H1 (cell line): ENCODE results near the gene GALNT18. TPM values are rescaled to one million over a fixed set of nuclear protein-coding genes. Genes with fewer than 3 reads are reported as not detected.

Experiments
- EP300 ChIP-seq, 2 experiments: IDR thresholded peaks; 1 replicate in 1 of 2; 2 replicates in 1 of 2; pipeline ENCODE4 v1.6.1; 2011 to 2012; ENCODE audit warnings: low read depth in 2 of 2, low read length in 2 of 2, mild to moderate bottlenecking in 2 of 2, borderline replicate concordance in 1 of 2, inconsistent platforms in 1 of 2, moderate library complexity in 1 of 2
- RXRA ChIP-seq: IDR thresholded peaks from 2 replicates; pipeline ENCODE4 v1.6.1; 2011; ENCODE audit warnings: low read depth, mild to moderate bottlenecking, low read length, moderate library complexity; ENCODE audit not compliant: insufficient read depth
- SAP30 ChIP-seq: fragments of 300-600 bp; sonication (generic); IDR thresholded peaks from 2 replicates; pipeline ENCODE4 v1.7.1; 2012; ENCODE audit warnings: low read length, moderate library complexity, mild to moderate bottlenecking, inconsistent platforms; ENCODE audit not compliant: insufficient read depth, insufficient replicate concordance
- SP2 ChIP-seq: IDR thresholded peaks from 2 replicates; pipeline ENCODE4 v1.6.1; 2012; ENCODE audit warnings: mild to moderate bottlenecking, low read length, inconsistent platforms
- SP4 ChIP-seq: IDR thresholded peaks from 2 replicates; pipeline ENCODE4 v1.6.1; 2012; ENCODE audit warnings: low read length, inconsistent platforms
- polyA plus RNA-seq, 7 experiments: library from polyadenylated mRNA; depleted of rRNA in 3 of 7; stranded (reverse) in 5 of 7; unstranded in 2 of 7; fragments of >200 nt in 5 of 7; fragments of 200-250 nt in 2 of 7; gene quantifications; 1 replicate in 5 of 7; 2 replicates in 1 of 7; 4 replicates in 1 of 7; pipeline versions ENCODE4 v1.2.1 to v1.2.3, GENCODE V29; 2011 to 2013; ENCODE audit warnings: missing spikeins in 2 of 7, mixed read lengths in 2 of 7
- total RNA-seq: library from RNA; stranded (reverse); fragmentation: NEBNext Ultra II Directional; extraction: Animal tissue kit (Norgen Biotek cat#: 25700); gene quantifications from 2 replicates; pipeline ENCODE4 v1.2.1, GENCODE V29; 2021
- TF ChIP-seq, protein P1 (sequence below): IDR thresholded peaks from 2 replicates; pipeline ENCODE4 v1.6.1; 2011; ENCODE audit warnings: low read depth, mild to moderate bottlenecking, low read length; ENCODE audit not compliant: insufficient read depth
- TF ChIP-seq, protein P2 (sequence below): IDR thresholded peaks from 2 replicates; pipeline ENCODE4 v1.6.1; 2012; ENCODE audit warnings: inconsistent platforms

The GALNT18 gene
- total and polyA plus RNA-seq, 2 of the 8 experiments (the other 6 are each of a cell fraction or from before 2014, with no cell fraction given) = 6.0 to 9.4 TPM

DNA sequence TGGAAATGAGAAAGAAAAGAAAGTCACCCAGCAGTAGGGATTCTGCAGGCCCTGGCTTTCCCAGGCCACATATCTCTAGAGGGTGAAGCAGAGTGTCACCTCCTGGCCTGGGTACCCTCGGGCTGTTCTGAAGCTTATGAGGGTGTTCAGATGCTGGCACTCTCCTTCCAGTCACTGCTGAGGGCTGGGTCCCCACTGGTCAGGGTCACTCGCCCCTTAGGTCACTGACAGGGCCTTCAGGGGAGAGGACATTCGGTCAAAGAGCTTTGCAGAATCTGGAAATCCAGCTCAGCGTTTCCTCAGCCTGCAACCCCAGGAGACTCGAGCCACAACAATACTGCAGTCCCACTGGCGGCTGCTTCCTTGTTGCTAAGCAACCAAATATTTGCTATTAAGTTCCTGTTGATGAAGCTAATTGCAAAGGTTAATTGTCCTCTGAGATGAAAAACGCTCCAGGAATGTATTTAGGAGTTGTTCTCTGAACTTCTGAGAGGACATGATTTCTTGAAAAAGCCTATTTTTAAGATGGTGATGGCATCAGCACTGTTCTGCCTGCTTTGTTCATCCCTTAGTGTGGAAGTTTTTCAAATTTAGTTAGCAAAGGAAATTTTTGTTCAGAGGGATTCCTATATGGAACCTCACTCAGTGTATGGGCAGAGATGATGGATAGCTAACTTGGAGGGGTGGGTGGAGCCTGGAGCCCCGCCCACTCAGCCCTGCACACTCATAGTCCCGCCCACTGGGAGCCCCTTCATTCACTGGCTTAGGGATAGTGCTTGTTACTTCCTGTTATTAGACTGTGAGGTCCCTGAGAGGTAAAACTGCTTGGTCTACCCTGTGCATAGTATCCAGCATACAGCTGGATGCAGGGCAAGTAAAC, 378.0 kb downstream of the GALNT18 start (continued):
- no peak for TF ChIP-seq RXRA
- TF ChIP-seq EP300 (IDR thresholded peaks at IDR 0.05; ENCODE audit: borderline replicate concordance in 1 of 2, low read depth in 2 of 2, low read length in 2 of 2) = 0 out of 3 replicates have a peak, but pooled peaks of 1 of the 2 experiments have one; percentile 31
- TF ChIP-seq SAP30 = no peak
- TF ChIP-seq, protein P1, sequence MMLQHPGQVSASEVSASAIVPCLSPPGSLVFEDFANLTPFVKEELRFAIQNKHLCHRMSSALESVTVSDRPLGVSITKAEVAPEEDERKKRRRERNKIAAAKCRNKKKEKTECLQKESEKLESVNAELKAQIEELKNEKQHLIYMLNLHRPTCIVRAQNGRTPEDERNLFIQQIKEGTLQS = no peak
- TF ChIP-seq SP4 = no peak
- no peak for TF ChIP-seq SP2
- TF ChIP-seq, protein P2, sequence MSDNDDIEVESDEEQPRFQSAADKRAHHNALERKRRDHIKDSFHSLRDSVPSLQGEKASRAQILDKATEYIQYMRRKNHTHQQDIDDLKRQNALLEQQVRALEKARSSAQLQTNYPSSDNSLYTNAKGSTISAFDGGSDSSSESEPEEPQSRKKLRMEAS = no peak
